SK-N-SH (cell line): ENCODE data around the gene FAP. TPM values are rescaled to one million over a fixed set of nuclear protein-coding genes. Genes with fewer than 3 reads are reported as not detected.

Source experiments
- CTCF ChIA-PET: fragments of 300-600, 350-600 bp; formaldehyde crosslinking; extraction: SDS; loops from one replicate; lab custom pipeline; 2021; lab: Yijun Ruan, JAX
- POLR2A ChIA-PET: fragments of 350-600 bp; sonication (Branson Sonifier 250); formaldehyde crosslinking; extraction: SDS; loops from one replicate; lab custom pipeline; 2020; ENCODE audit warnings: antibody characterized with exemption, inconsistent platforms; lab: Yijun Ruan, JAX
- DNase-seq: peaks from one replicate; pipeline ENCODE4 v3.0.0; 2012
- H2AFZ ChIP-seq: fragments of 200-600 bp; sonication (generic); 2 replicates; pipeline ENCODE4 v1.8.1; 2016; ENCODE audit warnings: antibody characterized with exemption, mild to moderate bottlenecking, low read depth
- H3F3A ChIP-seq: fragments of 200-600 bp; sonication (generic); replicated peaks from 2 replicates; pipeline ENCODE3; 2016; ENCODE audit warnings: antibody characterized with exemption, mild to moderate bottlenecking; ENCODE audit not compliant: insufficient read depth
- H3K27ac ChIP-seq, 2 experiments: fragments of 200-500 bp in 1 of 2; fragments of 200-600 bp in 1 of 2; sonication (Bioruptor generic) in 1 of 2; sonication (generic), shearing (Covaris generic) in 1 of 2; 2 replicates each; pipeline versions ENCODE4 v1.5.1 to v1.6.1; 2014 to 2016; ENCODE audit warnings: low read depth in 2 of 2, inconsistent platforms in 1 of 2, low read length in 1 of 2, mild to moderate bottlenecking in 1 of 2, mixed read lengths in 1 of 2
- H3K27me3 ChIP-seq: fragments of 200-600 bp; sonication (generic), shearing (Covaris generic); 2 replicates; pipeline ENCODE4 v1.6.1; 2016; ENCODE audit warnings: mixed run types; ENCODE audit not compliant: insufficient read depth
- H3K36me3 ChIP-seq, 2 experiments: fragments of 200-500 bp in 1 of 2; fragments of 200-600 bp in 1 of 2; sonication (Bioruptor generic) in 1 of 2; sonication (generic) in 1 of 2; replicated peaks in 1 of 2; 2 replicates each; pipeline versions ENCODE3 to v1.5.1; 2014 to 2016; ENCODE audit warnings: low read length in 1 of 2, mild to moderate bottlenecking in 1 of 2; ENCODE audit not compliant: insufficient read depth in 2 of 2, control insufficient read depth in 1 of 2
- H3K4me1 ChIP-seq, 2 experiments: fragments of 200-500 bp in 1 of 2; fragments of 200-600 bp in 1 of 2; sonication (Bioruptor generic) in 1 of 2; sonication (generic), shearing (Covaris generic) in 1 of 2; 2 replicates each; pipeline versions ENCODE4 v1.5.1 to v1.6.1; 2014 to 2016; ENCODE audit warnings: low read depth in 1 of 2, low read length in 1 of 2, mixed run types in 1 of 2; ENCODE audit not compliant: insufficient read depth in 2 of 2, control insufficient read depth in 1 of 2
- H3K4me2 ChIP-seq: fragments of 200-600 bp; sonication (generic), shearing (Covaris generic); 2 replicates; pipeline ENCODE4 v1.6.1; 2017; ENCODE audit warnings: mixed run types
- H3K4me3 ChIP-seq, 2 experiments: fragments of 200-500 bp in 1 of 2; fragments of 200-600 bp in 1 of 2; sonication (Bioruptor generic) in 1 of 2; sonication (generic), shearing (Covaris generic) in 1 of 2; 2 replicates each; pipeline versions ENCODE4 v1.5.1 to v1.8.1; 2014 to 2016; ENCODE audit warnings: low read depth in 2 of 2, inconsistent platforms in 1 of 2, low read length in 1 of 2, mild to moderate bottlenecking in 1 of 2, mixed read lengths in 1 of 2, moderate library complexity in 1 of 2
- H3K79me2 ChIP-seq: fragments of 200-600 bp; sonication (generic); 2 replicates; pipeline ENCODE4 v1.8.1; 2017; ENCODE audit warnings: mild to moderate bottlenecking; ENCODE audit not compliant: insufficient read depth
- H3K9ac ChIP-seq: fragments of 200-600 bp; sonication (generic); 2 replicates; pipeline ENCODE4 v1.6.1; 2017; ENCODE audit warnings: mixed run types
- H3K9me2 ChIP-seq: fragments of 200-600 bp; sonication (generic); 2 replicates; pipeline ENCODE4 v1.6.1; 2017; ENCODE audit warnings: mixed run types
- H3K9me3 ChIP-seq: fragments of 200-600 bp; sonication (generic); 2 replicates; pipeline ENCODE4 v1.6.1; 2017; ENCODE audit warnings: mixed run types, mild to moderate bottlenecking, moderate library complexity
- H4K20me1 ChIP-seq: fragments of 200-600 bp; sonication (generic); 2 replicates; pipeline ENCODE4 v1.6.1; 2017; ENCODE audit warnings: mild to moderate bottlenecking, mixed run types; ENCODE audit not compliant: insufficient read depth
- ELF1 ChIP-seq: IDR thresholded peaks from 2 replicates; pipeline ENCODE4 v1.4.0; 2012
- EZH2phosphoT487 ChIP-seq: fragments of 200-600 bp; sonication (generic); IDR thresholded peaks from 2 replicates; pipeline ENCODE4 v1.6.1; 2017; ENCODE audit warnings: low read depth, mixed run types, mild to moderate bottlenecking, antibody characterized with exemption, moderate library complexity, borderline replicate concordance
- FOSL2 ChIP-seq: IDR thresholded peaks from 2 replicates; pipeline ENCODE4 v1.4.0; 2012; ENCODE audit warnings: low read depth, mild to moderate bottlenecking, moderate library complexity, borderline replicate concordance
- FOXJ3 ChIP-seq: sonication (generic); formaldehyde crosslinking; IDR thresholded peaks from 2 replicates; pipeline ENCODE4 v1.5.1; 2020; ENCODE audit warnings: mild to moderate bottlenecking, missing genetic modification reagents
- GATA2 ChIP-seq: sonication (generic); formaldehyde crosslinking; IDR thresholded peaks from 2 replicates; pipeline ENCODE4 v1.5.0; 2020; ENCODE audit warnings: mild to moderate bottlenecking, missing genetic modification reagents
- MXI1 ChIP-seq: IDR thresholded peaks from 2 replicates; pipeline ENCODE4 v1.6.1; 2012; ENCODE audit warnings: mild to moderate bottlenecking, low read depth, low read length, improper control_type of control experiment
- NFIC ChIP-seq: IDR thresholded peaks from 2 replicates; pipeline ENCODE4 v1.4.0; 2012; ENCODE audit warnings: borderline replicate concordance
- NRF1 ChIP-seq: IDR thresholded peaks from 2 replicates; pipeline ENCODE4 v1.6.1; 2012; ENCODE audit warnings: low read depth, mild to moderate bottlenecking, low read length
- POLR2AphosphoS5 ChIP-seq: IDR thresholded peaks from 2 replicates; pipeline ENCODE4 v1.6.1; 2012; ENCODE audit warnings: low read depth, low read length
- RAD21 ChIP-seq: IDR thresholded peaks from 2 replicates; pipeline ENCODE4 v1.6.1; 2012; ENCODE audit warnings: mild to moderate bottlenecking, low read length
- RCOR1 ChIP-seq: fragments of 150-350 bp; IDR thresholded peaks from 2 replicates; pipeline ENCODE4 v1.6.1; 2017; ENCODE audit warnings: antibody characterized with exemption, low read length
- RFX5 ChIP-seq: IDR thresholded peaks from 2 replicates; pipeline ENCODE4 v1.6.1; 2012; ENCODE audit warnings: mild to moderate bottlenecking, improper control_type of control experiment, low read length
- SIN3A ChIP-seq: IDR thresholded peaks from 2 replicates; pipeline ENCODE4 v1.6.1; 2012; ENCODE audit warnings: low read depth, mild to moderate bottlenecking, low read length, moderate library complexity, borderline replicate concordance
- SMC3 ChIP-seq: IDR thresholded peaks from 2 replicates; pipeline ENCODE4 v1.6.1; 2012; ENCODE audit warnings: low read depth, low read length, improper control_type of control experiment
- TAF1 ChIP-seq: IDR thresholded peaks from 2 replicates; pipeline ENCODE4 v1.6.1; 2012; ENCODE audit warnings: low read depth, mild to moderate bottlenecking, low read length, moderate library complexity, borderline replicate concordance
- TCF12 ChIP-seq: IDR thresholded peaks from 2 replicates; pipeline ENCODE4 v1.4.0; 2012
- TEAD4 ChIP-seq: IDR thresholded peaks from 2 replicates; pipeline ENCODE4 v1.4.0; 2012; ENCODE audit warnings: mild to moderate bottlenecking, borderline replicate concordance; ENCODE audit not compliant: insufficient read depth
- YY1 ChIP-seq: IDR thresholded peaks from 2 replicates; pipeline ENCODE4 v1.4.0; 2012; ENCODE audit warnings: low read depth, mild to moderate bottlenecking
- WGBS: methylation state at CpG from one replicate; pipeline ENCODE4 v1.1.6; 2017; ENCODE audit warnings: low lambda C conversion rate; 5-methylcytosine and 5-hydroxymethylcytosine counted together
- polyA plus RNA-seq, 3 experiments: library from polyadenylated mRNA; depleted of rRNA; stranded (reverse); fragments of >200 nt; gene quantifications; 2 replicates each; pipeline ENCODE4 v1.2.3, GENCODE V29; 2012
- TF ChIP-seq, protein P1 (sequence below): IDR thresholded peaks from 2 replicates; pipeline ENCODE4 v1.4.0; 2012; ENCODE audit warnings: low read depth, borderline replicate concordance
- TF ChIP-seq, protein P2 (sequence below): fragments of 200-600 bp; sonication (generic); IDR thresholded peaks from 2 replicates; pipeline ENCODE4 v1.6.1; 2017; ENCODE audit warnings: antibody characterized with exemption, mild to moderate bottlenecking, moderate library complexity
- TF ChIP-seq, protein P3 (sequence below): IDR thresholded peaks from 2 replicates; pipeline ENCODE4; 2012
- TF ChIP-seq, protein P4 (sequence below): IDR thresholded peaks from 2 replicates; pipeline ENCODE4 v1.4.0; 2012; ENCODE audit warnings: low read depth
- TF ChIP-seq, protein P5 (sequence below): fragments of 150-350 bp; IDR thresholded peaks from 2 replicates; pipeline ENCODE4 v1.6.1; 2017; ENCODE audit warnings: antibody characterized with exemption, low read length, low read depth, borderline replicate concordance

Gene FAP
- polyA plus RNA-seq, 1 of the 3 experiments (the other 2 are of a cell fraction), result 36.9 TPM

DNA sequence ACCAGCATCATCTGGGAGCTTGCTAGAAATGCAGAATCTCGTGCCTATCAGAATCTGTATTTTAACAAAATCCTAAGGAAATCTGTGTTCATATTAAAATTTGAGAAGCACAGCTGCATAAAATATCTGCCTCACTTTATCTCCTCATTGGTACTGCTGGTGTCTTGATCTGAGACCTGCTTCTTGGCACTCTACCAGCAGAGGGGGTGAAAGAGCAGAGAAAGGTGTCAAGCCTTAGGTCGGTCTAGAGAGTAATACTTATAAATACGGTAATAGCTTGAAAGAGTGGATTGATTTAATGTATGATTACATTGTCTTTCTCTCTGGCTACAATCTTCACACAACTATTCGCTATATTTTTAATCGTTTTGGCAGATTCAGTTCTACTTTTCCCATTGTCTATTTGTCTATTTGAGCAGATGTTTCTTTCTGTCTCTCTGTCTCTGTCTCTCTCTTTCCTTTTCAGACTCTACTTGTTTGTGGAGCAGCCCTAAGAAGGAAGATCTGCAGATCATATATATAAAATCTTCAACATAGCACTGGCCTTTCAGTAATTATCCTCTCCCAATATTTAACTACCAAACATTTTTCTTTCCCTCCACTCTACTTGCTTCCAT is 89.5 kb downstream of the FAP start:
- H3K27me3 ChIP-seq, result no peaks in the 10 kb centered on the region
- no peaks in the 10 kb centered on the region for H3K9me3 ChIP-seq
- H4K20me1 ChIP-seq, result no peaks in the 10 kb centered on the region
- H3K9me2 ChIP-seq, result no peaks in the 10 kb centered on the region
- H3K79me2 ChIP-seq, result no peaks in the 10 kb centered on the region
- H3K4me2 ChIP-seq, result no peak overlapping the region
- H3K27ac ChIP-seq, result no peak overlapping the region
- WGBS, result 30% methylated on average over 5 of the region's 5 CpGs
- CTCF ChIA-PET, result interaction anchor here (0.5 to 3.8 kb wide), 21 partner anchors 9 to 953 kb away, joined by 3 to 43 read pairs (median 4); no protein-coding TSS in a partner anchor
- H2AFZ ChIP-seq, result no peak overlapping the region
- H3K9ac ChIP-seq, result no peak overlapping the region
- H3K4me3 ChIP-seq, result no peak overlapping the region; a peak in 1 of 4 replicates
- DNase-seq, result peak; percentile 44
- POLR2A ChIA-PET, result no interaction called here
- H3F3A ChIP-seq, result no peaks in the 10 kb centered on the region
- H3K4me1 ChIP-seq, result peaks cover 0 to 2% of the 10 kb centered on the region in 2 experiments; a peak in 2 of 4 replicates
- TF ChIP-seq, protein P1, sequence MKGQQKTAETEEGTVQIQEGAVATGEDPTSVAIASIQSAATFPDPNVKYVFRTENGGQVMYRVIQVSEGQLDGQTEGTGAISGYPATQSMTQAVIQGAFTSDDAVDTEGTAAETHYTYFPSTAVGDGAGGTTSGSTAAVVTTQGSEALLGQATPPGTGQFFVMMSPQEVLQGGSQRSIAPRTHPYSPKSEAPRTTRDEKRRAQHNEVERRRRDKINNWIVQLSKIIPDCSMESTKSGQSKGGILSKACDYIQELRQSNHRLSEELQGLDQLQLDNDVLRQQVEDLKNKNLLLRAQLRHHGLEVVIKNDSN, result no peak
- TF ChIP-seq YY1, result no peak
- TF ChIP-seq EZH2phosphoT487, result no peak
- TF ChIP-seq TAF1, result no peak
- TF ChIP-seq SIN3A, result no peak
- TF ChIP-seq, protein P2, sequence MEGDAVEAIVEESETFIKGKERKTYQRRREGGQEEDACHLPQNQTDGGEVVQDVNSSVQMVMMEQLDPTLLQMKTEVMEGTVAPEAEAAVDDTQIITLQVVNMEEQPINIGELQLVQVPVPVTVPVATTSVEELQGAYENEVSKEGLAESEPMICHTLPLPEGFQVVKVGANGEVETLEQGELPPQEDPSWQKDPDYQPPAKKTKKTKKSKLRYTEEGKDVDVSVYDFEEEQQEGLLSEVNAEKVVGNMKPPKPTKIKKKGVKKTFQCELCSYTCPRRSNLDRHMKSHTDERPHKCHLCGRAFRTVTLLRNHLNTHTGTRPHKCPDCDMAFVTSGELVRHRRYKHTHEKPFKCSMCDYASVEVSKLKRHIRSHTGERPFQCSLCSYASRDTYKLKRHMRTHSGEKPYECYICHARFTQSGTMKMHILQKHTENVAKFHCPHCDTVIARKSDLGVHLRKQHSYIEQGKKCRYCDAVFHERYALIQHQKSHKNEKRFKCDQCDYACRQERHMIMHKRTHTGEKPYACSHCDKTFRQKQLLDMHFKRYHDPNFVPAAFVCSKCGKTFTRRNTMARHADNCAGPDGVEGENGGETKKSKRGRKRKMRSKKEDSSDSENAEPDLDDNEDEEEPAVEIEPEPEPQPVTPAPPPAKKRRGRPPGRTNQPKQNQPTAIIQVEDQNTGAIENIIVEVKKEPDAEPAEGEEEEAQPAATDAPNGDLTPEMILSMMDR, result peak; percentile 75
- TF ChIP-seq NRF1, result no peak
- TF ChIP-seq RAD21, result peak; percentile 67
- TF ChIP-seq, protein P3, sequence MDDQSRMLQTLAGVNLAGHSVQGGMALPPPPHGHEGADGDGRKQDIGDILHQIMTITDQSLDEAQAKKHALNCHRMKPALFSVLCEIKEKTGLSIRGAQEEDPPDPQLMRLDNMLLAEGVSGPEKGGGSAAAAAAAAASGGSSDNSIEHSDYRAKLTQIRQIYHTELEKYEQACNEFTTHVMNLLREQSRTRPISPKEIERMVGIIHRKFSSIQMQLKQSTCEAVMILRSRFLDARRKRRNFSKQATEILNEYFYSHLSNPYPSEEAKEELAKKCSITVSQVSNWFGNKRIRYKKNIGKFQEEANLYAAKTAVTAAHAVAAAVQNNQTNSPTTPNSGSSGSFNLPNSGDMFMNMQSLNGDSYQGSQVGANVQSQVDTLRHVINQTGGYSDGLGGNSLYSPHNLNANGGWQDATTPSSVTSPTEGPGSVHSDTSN, result no peak
- no peak for TF ChIP-seq FOSL2
- TF ChIP-seq RFX5, result no peak
- TF ChIP-seq, protein P4, sequence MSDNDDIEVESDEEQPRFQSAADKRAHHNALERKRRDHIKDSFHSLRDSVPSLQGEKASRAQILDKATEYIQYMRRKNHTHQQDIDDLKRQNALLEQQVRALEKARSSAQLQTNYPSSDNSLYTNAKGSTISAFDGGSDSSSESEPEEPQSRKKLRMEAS, result no peak
- TF ChIP-seq GATA2, result no peak
- no peak for TF ChIP-seq RCOR1
- no peak for TF ChIP-seq TEAD4
- TF ChIP-seq SMC3, result peak; percentile 59
- no peak for TF ChIP-seq FOXJ3
- no peak for TF ChIP-seq TCF12
- TF ChIP-seq MXI1, result no peak
- TF ChIP-seq POLR2AphosphoS5, result no peak
- TF ChIP-seq, protein P5, sequence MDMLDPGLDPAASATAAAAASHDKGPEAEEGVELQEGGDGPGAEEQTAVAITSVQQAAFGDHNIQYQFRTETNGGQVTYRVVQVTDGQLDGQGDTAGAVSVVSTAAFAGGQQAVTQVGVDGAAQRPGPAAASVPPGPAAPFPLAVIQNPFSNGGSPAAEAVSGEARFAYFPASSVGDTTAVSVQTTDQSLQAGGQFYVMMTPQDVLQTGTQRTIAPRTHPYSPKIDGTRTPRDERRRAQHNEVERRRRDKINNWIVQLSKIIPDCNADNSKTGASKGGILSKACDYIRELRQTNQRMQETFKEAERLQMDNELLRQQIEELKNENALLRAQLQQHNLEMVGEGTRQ, result no peak
- TF ChIP-seq ELF1, result no peak
- no peak for TF ChIP-seq NFIC
- H3K36me3 ChIP-seq, result no peaks in the 10 kb centered on the region
